Karpas-422 (cell line): Measurements from ENCODE around the gene MED13L. TPM values are rescaled to one million over a fixed set of nuclear protein-coding genes. Genes with fewer than 3 reads are reported as not detected.

Experiments
- DNase-seq: peaks from one replicate; pipeline ENCODE4 v3.0.0-alpha.2; 2015
- H2AFZ ChIP-seq: fragments of 200-600 bp; sonication (generic); 2 replicates; pipeline ENCODE4 v1.6.1; 2014; ENCODE audit warnings: antibody characterized with exemption, low read length, mixed read lengths
- H3K27ac ChIP-seq: fragments of 200-600 bp; sonication (generic); 2 replicates; pipeline ENCODE4 v1.5.1; 2014; ENCODE audit warnings: mild to moderate bottlenecking, low read length, moderate library complexity
- H3K27me3 ChIP-seq: fragments of 200-600 bp; sonication (generic); 2 replicates; pipeline ENCODE4 v1.6.1; 2014; ENCODE audit warnings: low read length, mixed read lengths
- H3K36me3 ChIP-seq: fragments of 200-600 bp; sonication (generic); 2 replicates; pipeline ENCODE4 v1.6.1; 2014; ENCODE audit warnings: low read length, mixed read lengths; ENCODE audit not compliant: insufficient read depth
- H3K4me1 ChIP-seq: fragments of 200-600 bp; sonication (generic); 2 replicates; pipeline ENCODE4 v1.6.1; 2014; ENCODE audit warnings: mild to moderate bottlenecking, low read length, mixed read lengths
- H3K4me2 ChIP-seq: fragments of 200-600 bp; sonication (generic); 2 replicates; pipeline ENCODE4 v1.6.1; 2014; ENCODE audit warnings: low read length, low read depth, mild to moderate bottlenecking; ENCODE audit not compliant: poor library complexity, severe bottlenecking
- H3K4me3 ChIP-seq: fragments of 200-600 bp; sonication (generic); 2 replicates; pipeline ENCODE4 v1.5.1; 2014; ENCODE audit warnings: mild to moderate bottlenecking, antibody characterized with exemption, low read length, mixed read lengths
- H3K79me2 ChIP-seq: fragments of 200-600 bp; sonication (generic); 2 replicates; pipeline ENCODE4 v1.6.1; 2014; ENCODE audit warnings: mild to moderate bottlenecking, low read length, mixed read lengths
- H3K9ac ChIP-seq: fragments of 200-600 bp; sonication (generic); 2 replicates; pipeline ENCODE4 v1.6.0; 2014; ENCODE audit warnings: low read length
- H3K9me2 ChIP-seq: fragments of 200-600 bp; sonication (generic), shearing (Covaris generic); replicated peaks from 2 replicates; pipeline ENCODE4 v1.6.0; 2014; ENCODE audit warnings: mild to moderate bottlenecking, low read length, moderate library complexity; ENCODE audit not compliant: insufficient read depth
- H3K9me3 ChIP-seq: fragments of 300-700, 200-600 bp; sonication (generic); 2 replicates; pipeline ENCODE4 v1.6.1; 2014; ENCODE audit warnings: low read length, mixed read lengths
- H4K20me1 ChIP-seq: fragments of 200-600 bp; sonication (generic); 2 replicates; pipeline ENCODE4 v1.6.1; 2014; ENCODE audit warnings: mild to moderate bottlenecking, antibody characterized with exemption, low read length, low read depth; ENCODE audit not compliant: insufficient read depth
- total RNA-seq: library from RNA; depleted of rRNA; stranded (reverse); fragments of >200 nt; shearing (Covaris generic); gene quantifications from 2 replicates; pipeline ENCODE4 v1.2.3, GENCODE V29; 2014; ENCODE audit warnings: low replicate concordance

MED13L gene
- total RNA-seq, 1 experiment from 2014 or later = 37.5 TPM

DNA sequence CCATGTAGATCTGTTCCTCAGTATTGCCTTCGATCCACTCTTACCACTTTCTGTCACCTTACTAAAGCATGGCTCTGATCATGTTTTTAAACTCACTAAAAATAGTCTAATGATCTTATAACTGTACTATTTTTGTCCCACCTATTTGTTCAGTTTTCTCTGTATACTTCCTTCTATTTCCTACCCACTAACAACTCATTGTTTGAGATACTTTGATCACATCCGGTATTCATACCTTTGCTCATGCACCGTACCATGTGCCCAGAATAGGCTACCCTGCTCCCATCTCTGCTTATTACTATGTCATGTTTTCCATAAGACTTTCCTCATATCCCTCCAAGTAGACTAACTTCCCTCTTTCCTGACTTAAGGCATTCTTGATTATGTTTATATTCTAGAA lies 128.6 kb downstream of the MED13L start:
- H3K79me2 ChIP-seq = no peaks in the 10 kb centered on the region
- H3K4me1 ChIP-seq = no peaks in the 10 kb centered on the region
- peaks cover 54% of the 10 kb centered on the region for H4K20me1 ChIP-seq

DNA sequence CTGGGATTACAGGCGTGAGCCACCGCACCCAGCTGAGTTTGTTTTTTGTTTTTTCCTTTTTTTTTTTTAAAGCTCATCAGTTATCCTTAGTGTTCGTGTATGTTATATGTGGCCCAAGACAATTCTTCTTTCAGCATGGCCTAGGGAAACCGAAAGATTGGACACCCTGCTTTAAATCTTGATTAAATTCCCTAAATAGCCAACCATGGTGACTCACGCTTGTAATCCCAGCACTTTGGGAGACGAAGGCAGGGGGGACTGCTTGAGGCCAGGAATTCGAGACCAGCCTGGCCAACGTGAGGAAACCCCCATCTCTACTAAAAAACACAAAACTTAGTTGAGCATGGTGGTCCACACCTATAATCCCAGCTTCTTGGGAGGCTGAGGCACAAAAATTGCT lies 131.1 kb downstream of the MED13L start:
- H3K9ac ChIP-seq = no peak overlapping the region
- H4K20me1 ChIP-seq = peaks cover 61% of the 10 kb centered on the region
- no peak overlapping the region for H2AFZ ChIP-seq
- no peak for DNase-seq
- H3K27me3 ChIP-seq = no peaks in the 10 kb centered on the region
- no peak overlapping the region for H3K4me3 ChIP-seq
- H3K79me2 ChIP-seq = no peaks in the 10 kb centered on the region
- H3K36me3 ChIP-seq = no peaks in the 10 kb centered on the region
- no peaks in the 10 kb centered on the region for H3K4me1 ChIP-seq
- no peaks in the 10 kb centered on the region for H3K9me2 ChIP-seq
- H3K9me3 ChIP-seq = no peaks in the 10 kb centered on the region
- no peak overlapping the region for H3K4me2 ChIP-seq
- H3K27ac ChIP-seq = no peak overlapping the region

More for the DNA sequence above, 128.6 kb downstream of the MED13L start:
- Histone ChIP-seq H3K4me3 (no peak overlapping the region), H3K27ac (no peak overlapping the region), H3K36me3 (no peaks in the 10 kb centered on the region), H2AFZ (no peak overlapping the region), H3K27me3 (no peaks in the 10 kb centered on the region), H3K4me2 (no peak overlapping the region), H3K9me2 (no peaks in the 10 kb centered on the region), H3K9me3 (no peaks in the 10 kb centered on the region), H3K9ac (no peak overlapping the region)
- no peak for DNase-seq

DNA sequence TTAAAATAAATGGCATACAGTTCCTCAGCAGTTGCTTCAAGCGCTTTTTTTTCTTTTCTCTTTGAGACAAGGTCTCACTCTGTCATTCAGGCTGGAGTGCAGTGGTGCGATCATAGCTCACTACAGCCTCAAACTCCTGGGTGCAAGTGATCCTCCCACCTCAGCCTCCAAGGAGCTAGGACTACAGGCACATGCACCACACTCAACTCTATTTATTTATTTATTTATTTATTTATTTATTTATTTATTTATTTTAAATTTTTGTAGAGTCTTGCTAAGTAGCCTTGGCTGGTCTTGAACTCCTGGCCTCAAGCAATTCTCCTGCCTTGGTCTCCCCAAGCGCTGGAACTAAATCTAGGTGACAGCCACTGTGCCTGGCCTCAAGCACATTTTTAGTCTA lies 132.0 kb downstream of the MED13L start:
- Histone ChIP-seq H3K4me3 (no peak overlapping the region), H2AFZ (no peak overlapping the region), H3K36me3 (no peaks in the 10 kb centered on the region), H3K4me1 (no peaks in the 10 kb centered on the region), H4K20me1 (peaks cover 61% of the 10 kb centered on the region), H3K9me2 (no peaks in the 10 kb centered on the region), H3K4me2 (no peak overlapping the region), H3K27me3 (no peaks in the 10 kb centered on the region), H3K9ac (no peak overlapping the region), H3K79me2 (no peaks in the 10 kb centered on the region), H3K9me3 (no peaks in the 10 kb centered on the region), H3K27ac (no peak overlapping the region)
- no peak for DNase-seq

DNA sequence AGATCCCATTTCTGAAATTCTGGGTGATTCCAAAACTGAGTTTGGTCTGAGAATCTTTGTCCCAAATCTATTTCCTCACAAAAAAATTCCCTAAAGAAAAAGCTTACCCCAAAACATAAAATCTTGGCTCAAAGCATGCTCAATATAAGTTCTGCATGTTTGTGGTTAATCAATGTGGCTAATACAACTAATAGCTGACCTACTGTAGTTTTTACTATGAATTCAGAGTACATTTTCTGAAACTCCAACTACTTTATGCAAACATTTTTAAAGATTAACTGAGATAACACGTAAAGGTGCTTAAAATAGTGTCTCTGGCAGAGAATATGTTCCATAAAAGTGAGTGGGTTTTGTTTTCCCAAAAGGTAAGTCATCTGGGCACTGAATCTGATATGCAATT lies 133.1 kb downstream of the MED13L start:
- Histone ChIP-seq H3K27ac (no peak overlapping the region), H3K79me2 (no peaks in the 10 kb centered on the region), H3K36me3 (no peaks in the 10 kb centered on the region), H3K4me1 (no peaks in the 10 kb centered on the region), H3K4me2 (no peak overlapping the region), H3K9me3 (no peaks in the 10 kb centered on the region), H3K9ac (no peak overlapping the region), H3K9me2 (no peaks in the 10 kb centered on the region), H3K27me3 (no peaks in the 10 kb centered on the region), H3K4me3 (no peak overlapping the region), H4K20me1 (peaks cover 57% of the 10 kb centered on the region), H2AFZ (no peak overlapping the region)
- no peak for DNase-seq

DNA sequence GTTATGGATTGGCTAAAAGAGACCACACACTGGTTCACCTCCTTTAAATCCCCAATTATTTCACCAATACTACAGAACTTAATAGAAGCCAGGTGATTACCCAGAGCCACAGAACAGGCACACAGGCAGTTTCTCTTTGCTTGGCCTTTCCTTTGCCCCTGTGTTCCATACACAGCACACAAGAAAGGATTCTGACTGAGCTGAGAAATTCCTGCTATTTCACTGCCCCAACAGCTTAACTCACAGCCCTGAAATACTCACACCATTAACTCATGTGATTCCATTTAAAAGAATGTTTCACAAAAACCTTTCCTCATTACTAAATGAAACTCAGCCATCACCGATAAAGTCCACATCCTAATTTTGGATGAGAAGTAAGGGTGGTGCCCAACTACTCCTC lies 133.6 kb downstream of the MED13L start:
- Histone ChIP-seq H4K20me1 (peaks cover 56% of the 10 kb centered on the region), H3K4me3 (no peak overlapping the region), H3K9me2 (no peaks in the 10 kb centered on the region), H3K79me2 (no peaks in the 10 kb centered on the region), H3K9ac (no peak overlapping the region), H3K27ac (no peak overlapping the region), H3K9me3 (no peaks in the 10 kb centered on the region), H2AFZ (no peak overlapping the region), H3K4me1 (no peaks in the 10 kb centered on the region), H3K4me2 (no peak overlapping the region), H3K27me3 (no peaks in the 10 kb centered on the region), H3K36me3 (no peaks in the 10 kb centered on the region)
- DNase-seq = no peak

DNA sequence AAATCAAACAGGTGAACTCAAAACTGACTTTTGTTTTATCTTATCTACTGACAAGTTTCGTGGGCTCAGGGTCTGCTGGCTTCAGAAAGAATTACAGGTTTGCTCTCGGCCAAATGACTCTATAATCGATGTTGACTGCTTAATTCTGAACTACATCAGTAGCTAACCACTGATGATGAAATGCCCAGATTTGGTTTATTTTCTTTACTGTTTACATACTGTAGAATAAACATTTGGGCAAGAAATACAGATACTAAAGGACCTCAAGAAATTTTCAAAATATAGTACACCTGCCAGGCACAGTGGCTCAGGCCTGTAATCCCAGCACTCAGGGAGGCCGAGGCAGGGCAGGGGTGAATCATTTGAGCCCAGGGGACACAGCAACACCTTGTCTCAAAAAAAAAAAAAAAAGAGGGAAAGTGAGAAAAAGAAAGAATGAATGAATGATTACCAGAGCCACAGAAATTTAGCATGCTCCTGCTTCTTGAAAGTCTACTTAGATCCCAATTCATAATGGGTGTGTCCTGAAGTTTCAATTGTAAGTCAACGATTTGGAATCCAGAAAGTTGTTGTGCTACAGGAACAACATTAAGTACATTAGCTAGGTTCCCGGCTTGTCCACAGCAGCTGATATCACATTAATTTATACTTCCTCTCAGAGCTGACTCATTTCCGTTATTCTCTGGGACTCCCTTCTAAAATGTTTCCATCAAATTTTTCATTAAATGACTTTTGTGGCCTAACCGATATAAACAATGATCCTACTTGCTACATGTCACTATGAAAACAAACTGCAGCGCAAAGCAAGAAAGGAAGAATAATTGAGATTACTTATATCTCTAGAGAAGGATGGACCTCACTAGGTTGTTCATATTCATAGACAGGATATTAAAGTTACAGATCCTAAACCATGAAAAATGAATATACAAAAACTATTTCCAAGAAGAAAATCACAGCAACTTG lies 134.3 kb downstream of the MED13L start:
- H2AFZ ChIP-seq = no peak overlapping the region
- no peak overlapping the region for H3K27ac ChIP-seq
- peaks cover 54% of the 10 kb centered on the region for H4K20me1 ChIP-seq
- H3K9me3 ChIP-seq = no peaks in the 10 kb centered on the region
- no peaks in the 10 kb centered on the region for H3K79me2 ChIP-seq
- DNase-seq = no peak
- no peak overlapping the region for H3K9ac ChIP-seq
- H3K4me3 ChIP-seq = no peak overlapping the region
- H3K4me2 ChIP-seq = no peak overlapping the region
- no peaks in the 10 kb centered on the region for H3K36me3 ChIP-seq
- no peaks in the 10 kb centered on the region for H3K27me3 ChIP-seq
- H3K9me2 ChIP-seq = no peaks in the 10 kb centered on the region
- H3K4me1 ChIP-seq = no peaks in the 10 kb centered on the region

DNA sequence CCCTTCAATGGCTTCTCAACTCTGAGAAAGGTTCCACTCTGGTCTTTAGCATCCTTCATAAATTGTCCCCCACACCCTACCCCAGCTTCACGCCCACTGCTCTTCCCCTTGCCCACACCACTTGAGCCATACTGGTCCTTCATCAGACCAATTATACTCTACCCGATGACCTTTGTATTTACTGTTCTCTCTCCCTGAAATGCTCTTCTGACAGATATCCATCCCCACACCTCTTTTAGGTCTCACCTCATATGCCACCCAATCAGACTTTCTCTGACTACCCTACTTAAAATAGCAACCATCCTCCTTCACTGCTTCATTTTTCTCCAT lies 135.7 kb downstream of the MED13L start:
- Histone ChIP-seq H3K27me3 (no peaks in the 10 kb centered on the region), H2AFZ (no peak overlapping the region), H3K4me2 (no peak overlapping the region), H3K9me3 (no peaks in the 10 kb centered on the region), H3K9me2 (no peaks in the 10 kb centered on the region), H3K36me3 (no peaks in the 10 kb centered on the region), H3K4me1 (no peaks in the 10 kb centered on the region), H3K9ac (no peak overlapping the region), H3K27ac (no peak overlapping the region), H4K20me1 (peaks cover 61% of the 10 kb centered on the region), H3K4me3 (no peak overlapping the region), H3K79me2 (no peaks in the 10 kb centered on the region)
- no peak for DNase-seq

DNA sequence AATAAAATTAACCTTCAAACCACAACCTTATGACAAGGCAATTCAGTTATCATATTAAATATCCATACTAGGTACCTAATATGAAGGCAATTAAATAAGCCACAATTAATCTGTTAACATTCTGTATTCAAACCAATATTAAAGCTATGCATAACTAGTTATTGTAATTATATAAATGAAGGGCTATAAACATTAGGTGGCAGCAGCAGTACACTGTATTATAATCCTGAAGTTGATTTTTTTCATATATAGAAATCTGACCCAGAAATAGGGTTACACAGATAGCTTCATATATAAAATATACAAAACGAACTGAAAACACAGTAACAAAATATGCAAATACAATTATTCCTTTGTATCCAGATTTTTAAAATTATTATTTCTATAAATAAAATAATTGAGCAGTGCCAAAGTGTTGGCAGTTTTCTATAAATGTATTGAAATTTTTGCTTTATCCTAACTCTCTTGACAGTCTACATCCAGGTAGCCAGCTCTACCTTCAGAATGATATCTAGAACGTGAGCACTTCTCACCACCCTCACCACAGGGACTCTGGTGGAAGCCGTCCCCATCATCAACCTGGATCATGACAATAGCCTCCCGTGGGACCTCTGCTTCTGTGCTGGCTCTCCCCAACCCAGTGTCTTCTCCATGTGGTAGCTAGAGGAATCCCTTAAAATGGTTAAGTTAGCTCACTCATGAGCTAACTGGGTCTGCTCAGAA lies 136.2 kb downstream of the MED13L start:
- no peak overlapping the region for H3K9ac ChIP-seq
- H3K9me3 ChIP-seq = no peaks in the 10 kb centered on the region
- H3K27ac ChIP-seq = no peak overlapping the region
- peak; percentile 53 for DNase-seq
- no peaks in the 10 kb centered on the region for H3K4me1 ChIP-seq
- H3K27me3 ChIP-seq = no peaks in the 10 kb centered on the region
- H3K79me2 ChIP-seq = no peaks in the 10 kb centered on the region
- peaks cover 62% of the 10 kb centered on the region for H4K20me1 ChIP-seq
- no peaks in the 10 kb centered on the region for H3K36me3 ChIP-seq
- H3K9me2 ChIP-seq = no peaks in the 10 kb centered on the region
- no peak overlapping the region for H3K4me3 ChIP-seq
- H3K4me2 ChIP-seq = no peak overlapping the region
- no peak overlapping the region for H2AFZ ChIP-seq
